Adrenal gland (tissue), 12 donors: Measurements from ENCODE around the gene OR11H7. TPM values are rescaled to one million over a fixed set of nuclear protein-coding genes. Genes with fewer than 3 reads are reported as not detected.
"Not testable (repeated sequence)": the region's sequence is repeated elsewhere in the genome, so short reads cannot be mapped to it uniquely, and the experiment has no call there.

Experiments
- DNase-seq, 7 donors: peaks; one replicate each; pipeline ENCODE4 v3.0.0-alpha.2; 2019 to 2020
- H3K27ac ChIP-seq, 5 donors: fragments of 200-600 bp; sonication (generic) in 4 of 5; 1 replicate in 3 of 5; 2 replicates in 2 of 5; pipeline versions ENCODE4 v1.5.1 to v1.8.0; 2016 to 2020; ENCODE audit warnings: mild to moderate bottlenecking in 1 of 5
- H3K27me3 ChIP-seq: fragments of 200-600 bp; 2 replicates; pipeline ENCODE4 v1.8.0; 2021
- H3K36me3 ChIP-seq, 2 donors: fragments of 200-600 bp; replicated peaks in 1 of 2; 1 replicate in 1 of 2; 2 replicates in 1 of 2; pipeline versions ENCODE4 v1.5.1 to v1.8.0; 2018 to 2022
- H3K4me1 ChIP-seq, 2 donors: fragments of 200-600 bp; replicated peaks in 1 of 2; 1 replicate in 1 of 2; 2 replicates in 1 of 2; pipeline versions ENCODE4 v1.5.1 to v1.8.0; 2018 to 2021
- H3K4me3 ChIP-seq, 4 donors: fragments of 200-600 bp; sonication (generic) in 3 of 4; one replicate each; pipeline ENCODE4 v1.5.1; 2016 to 2018
- H3K9me3 ChIP-seq, 3 donors: fragments of 200-600 bp; sonication (generic) in 1 of 3; replicated peaks in 1 of 3; 1 replicate in 2 of 3; 2 replicates in 1 of 3; pipeline versions ENCODE4 v1.5.1 to v1.8.0; 2016 to 2021
- POLR2A ChIP-seq, 2 donors: fragments of 450-650 bp; IDR thresholded peaks; one replicate each; pipeline ENCODE4 v1.6.1; 2017; ENCODE audit warnings: antibody characterized with exemption in 2 of 2, mild to moderate bottlenecking in 2 of 2, moderate library complexity in 1 of 2
- WGBS, 4 donors: extraction: QIAGEN DNeasy Blood & Tissue Kit in 2 of 4; methylation state at CpG; one replicate each; pipeline versions ENCODE4 v1.1.5 to v1.1.7; 2013 to 2017; 5-methylcytosine and 5-hydroxymethylcytosine counted together
- intact Hi-C, 2 donors: fragments of 100-400 bp; cut with DNase I; formaldehyde crosslinking; loops; one replicate each; pipeline versions ENCODE4 v1.14.1 to v1.15.0; 2022 to 2023
- polyA plus RNA-seq, 3 donors: library from polyadenylated mRNA; stranded (reverse); fragments of 200-250 nt in 2 of 3; fragments of 350-450 nt in 1 of 3; fragmentation: Illumina TruSeq in 1 of 3; extraction: RNeasy Lipid Tissue Mini Kit (QIAGEN cat#74804) in 1 of 3; gene quantifications; one replicate each; pipeline ENCODE4 v1.2.3, GENCODE V29; 2013 to 2014
- total RNA-seq, 9 donors: library from RNA; depleted of rRNA in 4 of 9; stranded (reverse); fragments of >200 nt in 4 of 9; fragments of 120-200 nt in 1 of 9; fragmentation: NEBNext Ultra II Directional in 1 of 9; extraction: Animal tissue kit (Norgen Biotek cat#: 25700) in 1 of 9; gene quantifications; one replicate each; pipeline versions ENCODE4 v1.1.0 to v1.2.4, GENCODE V29; 2013 to 2023
- TF ChIP-seq, protein P1 (sequence below), 6 experiments: fragments of 450-650 bp in 4 of 6; fragments of 200-600 bp in 2 of 6; sonication (generic) in 1 of 6; IDR thresholded peaks; 1 replicate in 5 of 6; 2 replicates in 1 of 6; pipeline versions ENCODE4 v1.5.1 to v1.8.0; 2016 to 2021; ENCODE audit warnings: antibody characterized with exemption in 6 of 6, mild to moderate bottlenecking in 2 of 6, moderate library complexity in 1 of 6
- donor health status: healthy with polysubstance abuse.
- donor health status: Bipolar disorder and iron deficiency.
- donor health status: DM: yes; HTN: yes; CAD: no.
- donor health status: DM: no; HTN: no; CAD: no.
- donor health status: DM: no; HTN: no; CAD: no.
- donor health status: DM: yes; HTN: yes; CAD: no.

The OR11H7 gene
- total and polyA plus RNA-seq, 12 donors, result not detected

DNA sequence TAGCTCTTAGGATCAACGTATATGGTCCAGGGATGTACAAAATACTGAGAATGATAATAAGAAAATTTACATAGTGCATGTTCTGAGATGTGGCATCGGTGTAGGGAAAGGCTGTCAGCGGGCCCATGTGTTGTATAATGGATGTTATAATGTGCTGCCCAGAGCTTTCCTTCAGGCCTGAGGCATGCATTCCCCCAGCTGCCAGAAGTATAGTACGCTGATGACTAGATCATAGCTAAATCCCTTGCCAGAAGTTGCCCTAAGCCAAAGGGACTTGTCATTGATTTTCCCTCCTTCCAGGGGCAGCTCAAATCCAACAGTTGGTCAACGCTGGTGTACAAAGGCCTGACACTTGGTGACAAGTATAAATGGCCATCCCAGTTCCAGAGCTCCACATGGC is 44.6 kb upstream of the OR11H7 start:
- WGBS, 4 donors, result 46 to 69% (median 50%) methylated on average over 5 of the region's 5 CpGs
- no peak overlapping the region for H3K27ac ChIP-seq
- DNase-seq, result no peak
- H3K4me1 ChIP-seq, result no peaks in the 10 kb centered on the region
- intact Hi-C loops, result no loop called here
- H3K27me3 ChIP-seq, result no peaks in the 10 kb centered on the region
- TF ChIP-seq, protein P1, sequence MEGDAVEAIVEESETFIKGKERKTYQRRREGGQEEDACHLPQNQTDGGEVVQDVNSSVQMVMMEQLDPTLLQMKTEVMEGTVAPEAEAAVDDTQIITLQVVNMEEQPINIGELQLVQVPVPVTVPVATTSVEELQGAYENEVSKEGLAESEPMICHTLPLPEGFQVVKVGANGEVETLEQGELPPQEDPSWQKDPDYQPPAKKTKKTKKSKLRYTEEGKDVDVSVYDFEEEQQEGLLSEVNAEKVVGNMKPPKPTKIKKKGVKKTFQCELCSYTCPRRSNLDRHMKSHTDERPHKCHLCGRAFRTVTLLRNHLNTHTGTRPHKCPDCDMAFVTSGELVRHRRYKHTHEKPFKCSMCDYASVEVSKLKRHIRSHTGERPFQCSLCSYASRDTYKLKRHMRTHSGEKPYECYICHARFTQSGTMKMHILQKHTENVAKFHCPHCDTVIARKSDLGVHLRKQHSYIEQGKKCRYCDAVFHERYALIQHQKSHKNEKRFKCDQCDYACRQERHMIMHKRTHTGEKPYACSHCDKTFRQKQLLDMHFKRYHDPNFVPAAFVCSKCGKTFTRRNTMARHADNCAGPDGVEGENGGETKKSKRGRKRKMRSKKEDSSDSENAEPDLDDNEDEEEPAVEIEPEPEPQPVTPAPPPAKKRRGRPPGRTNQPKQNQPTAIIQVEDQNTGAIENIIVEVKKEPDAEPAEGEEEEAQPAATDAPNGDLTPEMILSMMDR (IDR thresholded peaks at IDR 0.05), result no peak
- no peak for TF ChIP-seq POLR2A (IDR thresholded peaks at IDR 0.05)
- H3K9me3 ChIP-seq, result no peaks in the 10 kb centered on the region
- H3K36me3 ChIP-seq, result no peaks in the 10 kb centered on the region
- H3K4me3 ChIP-seq, result no peak overlapping the region

DNA sequence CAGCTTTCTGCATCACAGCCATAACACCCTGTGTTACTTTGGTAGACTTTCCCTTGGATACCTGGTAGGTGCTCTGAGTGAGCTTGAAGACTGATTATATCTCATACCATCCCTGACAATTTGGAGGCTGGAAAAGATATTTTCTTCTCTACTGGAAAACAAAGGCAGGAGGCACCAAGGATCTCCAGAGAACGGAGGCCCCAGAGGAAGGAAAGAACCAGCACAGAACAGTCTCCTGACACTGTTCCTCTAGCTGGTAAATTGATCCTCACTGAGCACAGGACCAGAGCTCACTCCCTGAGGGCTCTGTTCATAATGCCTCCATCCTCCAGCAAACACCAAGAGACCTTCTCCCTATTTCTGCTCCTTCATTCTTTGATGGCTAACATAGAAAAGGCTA is 38.2 kb upstream of the OR11H7 start, which contains the start of gene OR11G2:
OR11G2 (plus strand) TSS at position 301 of the 400 bp plus-strand sequence. CDS start 6,542 bp downstream, outside the sequence.
- no peak within 1 kb of the TSS for H3K27ac ChIP-seq

DNA sequence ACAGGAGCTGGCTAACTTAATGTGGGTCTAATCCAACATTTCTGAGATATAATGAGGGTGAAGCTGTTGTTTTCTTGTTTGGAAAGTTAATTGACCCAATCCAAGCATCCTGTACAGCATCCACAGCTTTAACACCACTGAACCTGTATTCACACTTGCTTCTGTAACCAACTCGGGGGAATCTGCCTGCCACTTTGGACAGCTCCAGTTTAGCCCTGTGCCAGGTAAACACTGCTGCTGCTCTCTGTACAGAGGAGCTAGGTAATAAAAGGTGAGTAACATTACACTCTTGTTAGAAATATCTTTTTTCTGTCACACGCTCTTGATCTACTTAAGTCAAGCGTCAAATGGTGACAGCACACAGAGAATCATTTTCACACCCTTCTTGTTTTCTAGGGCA is 37.4 kb upstream of the OR11H7 start:
- WGBS, 4 donors, result 60 to 70% (median 66%) methylated on average over 3 of the region's 3 CpGs
- TF ChIP-seq POLR2A (IDR thresholded peaks at IDR 0.05), result no peak
- TF ChIP-seq, protein P1 (IDR thresholded peaks at IDR 0.05), result no peak
- no peaks in the 10 kb centered on the region for H3K9me3 ChIP-seq
- DNase-seq, result no peak
- H3K36me3 ChIP-seq, result no peaks in the 10 kb centered on the region
- no peaks in the 10 kb centered on the region for H3K27me3 ChIP-seq
- no peak overlapping the region for H3K4me3 ChIP-seq
- H3K27ac ChIP-seq, result no peak overlapping the region
- no peaks in the 10 kb centered on the region for H3K4me1 ChIP-seq
- intact Hi-C loops, result no loop called here

More for the DNA sequence above, 38.2 kb upstream of the OR11H7 start, which contains the start of gene OR11G2:
- 21 to 60% (median 38%) methylated on average over 1 of the region's 1 CpG for WGBS, 4 donors
- Histone ChIP-seq H3K36me3 (no peaks in the 10 kb centered on the region), H3K4me3 (no peak within 1 kb of the TSS), H3K9me3 (no peaks in the 10 kb centered on the region), H3K4me1 (no peaks in the 10 kb centered on the region), H3K27me3 (no peaks in the 10 kb centered on the region)
- no peak for DNase-seq
- intact Hi-C loops, result no loop called here
- no peak for TF ChIP-seq POLR2A (IDR thresholded peaks at IDR 0.05)
- TF ChIP-seq, protein P1 (IDR thresholded peaks at IDR 0.05), result no peak

DNA sequence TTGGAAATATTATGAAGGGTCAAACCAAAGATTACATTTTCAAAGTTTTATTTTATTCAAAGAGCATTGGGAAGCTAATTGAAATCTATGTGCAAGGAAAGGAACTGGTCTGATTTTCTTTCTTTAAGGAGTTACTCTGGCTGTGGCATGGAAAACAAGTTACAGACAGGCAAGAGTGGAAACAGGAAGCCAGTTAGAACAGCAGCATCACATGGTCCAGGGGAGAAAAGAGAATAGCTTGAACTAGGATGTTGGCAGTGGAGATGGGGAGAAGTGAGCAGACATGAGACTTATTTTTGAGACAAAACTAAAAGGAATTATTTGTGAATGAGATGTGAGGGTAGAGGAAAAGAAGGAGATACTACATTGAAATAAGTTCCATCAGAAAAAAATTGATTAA is 34.7 kb upstream of the OR11H7 start:
- no peak for TF ChIP-seq POLR2A (IDR thresholded peaks at IDR 0.05)
- TF ChIP-seq, protein P1 (IDR thresholded peaks at IDR 0.05), result no peak
- DNase-seq, result no peak
- no peak overlapping the region for H3K4me3 ChIP-seq
- intact Hi-C loops, result no loop called here
- H3K4me1 ChIP-seq, result no peaks in the 10 kb centered on the region
- no peaks in the 10 kb centered on the region for H3K27me3 ChIP-seq
- no peaks in the 10 kb centered on the region for H3K9me3 ChIP-seq
- no peak overlapping the region for H3K27ac ChIP-seq
- no peaks in the 10 kb centered on the region for H3K36me3 ChIP-seq

DNA sequence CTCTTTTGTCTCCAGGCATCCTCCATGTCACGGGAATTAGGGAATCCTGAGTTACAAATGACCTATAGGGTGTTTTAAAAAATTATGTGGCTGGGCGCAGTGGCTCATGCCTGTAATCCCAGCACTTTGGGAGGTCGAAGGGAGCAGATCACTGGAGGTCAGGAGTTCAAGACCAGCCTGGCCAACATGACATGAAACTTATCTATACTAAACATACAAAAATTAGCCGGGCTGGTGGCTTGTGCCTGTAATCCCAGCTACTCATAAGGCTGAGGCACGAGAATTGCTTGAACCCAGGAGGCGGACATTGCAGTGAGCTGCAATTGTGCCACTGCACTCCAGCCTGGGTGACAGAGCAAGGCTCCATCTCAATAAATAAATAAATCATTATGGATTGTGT is 33.6 kb upstream of the OR11H7 start:
- H3K4me1 ChIP-seq, intact Hi-C loops: not testable (repeated sequence)
- WGBS, 4 donors, result 56 to 65% (median 63%) methylated on average over 6 of the region's 6 CpGs

More for the DNA sequence above, 33.6 kb upstream of the OR11H7 start:
- H3K27ac ChIP-seq, H3K36me3 ChIP-seq, H3K4me3 ChIP-seq, H3K27me3 ChIP-seq, DNase-seq, H3K9me3 ChIP-seq: not testable (repeated sequence)
